AG08395 (cell line): Measurements from ENCODE around the gene NOD2.

Experiments
- DNase-seq: peaks from one replicate; pipeline ENCODE4 v3.0.0; 2012; ENCODE audit warnings: mixed read lengths, low spot score

Gene NOD2

GRCh38 chr16:50692999-50693781 is at the start of gene NOD2:
Gene NOD2 (plus strand): TSS chr16:50693606. CDS start chr16:50699496, 5,890 bp downstream.
- DNase-seq: peak; percentile 55

- no peak for DNase-seq
Measured at GRCh38 chr16:50644245-50644644, 49.2 kb upstream of the NOD2 start.

- DNase-seq: peak; percentile 75
Measured at GRCh38 chr16:50644729-50645128, 48.7 kb upstream of the NOD2 start.

- no peak for DNase-seq
Measured at GRCh38 chr16:50645563-50646220, 47.7 kb upstream of the NOD2 start.

GRCh38 chr16:50646345-50646744 is 47.1 kb upstream of the NOD2 start:
- DNase-seq: no peak

GRCh38 chr16:50651835-50652438 is 41.5 kb upstream of the NOD2 start:
- no peak for DNase-seq

GRCh38 chr16:50652836-50653425 is 40.5 kb upstream of the NOD2 start:
- DNase-seq: no peak

- no peak for DNase-seq
Measured at GRCh38 chr16:50653633-50654519, 39.5 kb upstream of the NOD2 start.

- DNase-seq: no peak
Measured at GRCh38 chr16:50655558-50656055, 37.8 kb upstream of the NOD2 start.

- peak; percentile 38 for DNase-seq
Measured at GRCh38 chr16:50657241-50657640, 36.2 kb upstream of the NOD2 start.

GRCh38 chr16:50659806-50660205 is 33.6 kb upstream of the NOD2 start:
- no peak for DNase-seq

- DNase-seq: no peak
Measured at GRCh38 chr16:50662306-50662940, 31.0 kb upstream of the NOD2 start.

- no peak for DNase-seq
Measured at GRCh38 chr16:50664270-50664669, 29.1 kb upstream of the NOD2 start.

GRCh38 chr16:50665128-50665878 is 28.1 kb upstream of the NOD2 start:
- peak; percentile 85 for DNase-seq

GRCh38 chr16:50666658-50667496 is 26.5 kb upstream of the NOD2 start:
- DNase-seq: no peak

GRCh38 chr16:50667497-50668367 is 25.7 kb upstream of the NOD2 start:
- no peak for DNase-seq

- DNase-seq: no peak
Measured at GRCh38 chr16:50668368-50669008, 24.9 kb upstream of the NOD2 start.

GRCh38 chr16:50669741-50670140 is 23.7 kb upstream of the NOD2 start:
- no peak for DNase-seq
